ENCODE data around the gene FSTL5. TPM values are rescaled to one million over a fixed set of nuclear protein-coding genes. Genes with fewer than 3 reads are reported as not detected.

FSTL5 gene
- total and polyA plus RNA-seq, 2 experiments from 2014 or later = 0.06 to 0.49 TPM

DNA sequence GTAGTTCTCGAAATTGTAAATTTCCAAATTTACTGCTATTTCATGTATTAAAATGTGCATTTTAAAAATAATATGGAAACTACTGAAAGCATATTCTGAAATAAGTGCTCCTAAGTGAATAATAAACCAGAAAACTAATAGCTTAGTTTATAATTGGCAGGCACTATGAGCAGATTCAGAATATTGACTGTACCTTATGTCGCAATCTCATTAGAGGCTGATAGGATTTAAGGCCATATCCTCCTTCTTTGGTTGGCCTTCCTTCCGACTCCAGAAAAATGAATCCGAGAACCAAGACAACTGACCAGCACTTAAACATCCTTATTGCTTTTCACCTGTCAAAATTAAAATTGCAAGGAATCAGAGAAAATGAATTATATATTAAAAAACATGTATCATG, 52.7 kb downstream of the FSTL5 start:
- no peak overlapping the region for H3K4me3 Mint-ChIP-seq
- ATAC-seq = no peak
- Histone ChIP-seq H3K4me3 (no peak overlapping the region), H3K4me1 (ENCODE audit: insufficient read depth) (peaks cover 42% of the 10 kb centered on the region), H3K79me2 (replicated peaks; ENCODE audit: insufficient read depth) (no peaks in the 10 kb centered on the region), H3K27ac (ENCODE audit: low read depth) (no peak overlapping the region), H4K20me1 (replicated peaks; ENCODE audit: insufficient read depth) (no peaks in the 10 kb centered on the region), H3F3A (replicated peaks; ENCODE audit: low read depth) (no peaks in the 10 kb centered on the region), H3K4me2 (no peak overlapping the region), H3K9me2 (ENCODE audit: insufficient read depth) (no peaks in the 10 kb centered on the region), H3K27me3 (ENCODE audit: insufficient read depth) (no peaks in the 10 kb centered on the region), H3K36me3 (ENCODE audit: insufficient read depth) (no peaks in the 10 kb centered on the region), H2AFZ (no peak overlapping the region)
- H3K27me3 Mint-ChIP-seq (ENCODE audit: insufficient read depth, low read depth, poor library complexity) = peaks cover 2% of the 10 kb centered on the region
- no peak for DNase-seq (ENCODE audit: low spot score)
- no peaks in the 10 kb centered on the region for H3K9me3 Mint-ChIP-seq
- peaks cover 48% of the 10 kb centered on the region for H3K4me1 Mint-ChIP-seq
- H3K27ac Mint-ChIP-seq = no peak overlapping the region
- H3K36me3 Mint-ChIP-seq (ENCODE audit: low read depth) = no peaks in the 10 kb centered on the region
- TF ChIP-seq JUNB (IDR thresholded peaks at IDR 0.05; ENCODE audit: unreplicated experiment) = no peak
- no peak for TF ChIP-seq ZNF114 (CRISPR knock-in tag; IDR thresholded peaks at IDR 0.05)
- no peak for TF ChIP-seq EZH2 (IDR thresholded peaks at IDR 0.05; ENCODE audit: low read depth, unreplicated experiment)
- TF ChIP-seq, protein P1, sequence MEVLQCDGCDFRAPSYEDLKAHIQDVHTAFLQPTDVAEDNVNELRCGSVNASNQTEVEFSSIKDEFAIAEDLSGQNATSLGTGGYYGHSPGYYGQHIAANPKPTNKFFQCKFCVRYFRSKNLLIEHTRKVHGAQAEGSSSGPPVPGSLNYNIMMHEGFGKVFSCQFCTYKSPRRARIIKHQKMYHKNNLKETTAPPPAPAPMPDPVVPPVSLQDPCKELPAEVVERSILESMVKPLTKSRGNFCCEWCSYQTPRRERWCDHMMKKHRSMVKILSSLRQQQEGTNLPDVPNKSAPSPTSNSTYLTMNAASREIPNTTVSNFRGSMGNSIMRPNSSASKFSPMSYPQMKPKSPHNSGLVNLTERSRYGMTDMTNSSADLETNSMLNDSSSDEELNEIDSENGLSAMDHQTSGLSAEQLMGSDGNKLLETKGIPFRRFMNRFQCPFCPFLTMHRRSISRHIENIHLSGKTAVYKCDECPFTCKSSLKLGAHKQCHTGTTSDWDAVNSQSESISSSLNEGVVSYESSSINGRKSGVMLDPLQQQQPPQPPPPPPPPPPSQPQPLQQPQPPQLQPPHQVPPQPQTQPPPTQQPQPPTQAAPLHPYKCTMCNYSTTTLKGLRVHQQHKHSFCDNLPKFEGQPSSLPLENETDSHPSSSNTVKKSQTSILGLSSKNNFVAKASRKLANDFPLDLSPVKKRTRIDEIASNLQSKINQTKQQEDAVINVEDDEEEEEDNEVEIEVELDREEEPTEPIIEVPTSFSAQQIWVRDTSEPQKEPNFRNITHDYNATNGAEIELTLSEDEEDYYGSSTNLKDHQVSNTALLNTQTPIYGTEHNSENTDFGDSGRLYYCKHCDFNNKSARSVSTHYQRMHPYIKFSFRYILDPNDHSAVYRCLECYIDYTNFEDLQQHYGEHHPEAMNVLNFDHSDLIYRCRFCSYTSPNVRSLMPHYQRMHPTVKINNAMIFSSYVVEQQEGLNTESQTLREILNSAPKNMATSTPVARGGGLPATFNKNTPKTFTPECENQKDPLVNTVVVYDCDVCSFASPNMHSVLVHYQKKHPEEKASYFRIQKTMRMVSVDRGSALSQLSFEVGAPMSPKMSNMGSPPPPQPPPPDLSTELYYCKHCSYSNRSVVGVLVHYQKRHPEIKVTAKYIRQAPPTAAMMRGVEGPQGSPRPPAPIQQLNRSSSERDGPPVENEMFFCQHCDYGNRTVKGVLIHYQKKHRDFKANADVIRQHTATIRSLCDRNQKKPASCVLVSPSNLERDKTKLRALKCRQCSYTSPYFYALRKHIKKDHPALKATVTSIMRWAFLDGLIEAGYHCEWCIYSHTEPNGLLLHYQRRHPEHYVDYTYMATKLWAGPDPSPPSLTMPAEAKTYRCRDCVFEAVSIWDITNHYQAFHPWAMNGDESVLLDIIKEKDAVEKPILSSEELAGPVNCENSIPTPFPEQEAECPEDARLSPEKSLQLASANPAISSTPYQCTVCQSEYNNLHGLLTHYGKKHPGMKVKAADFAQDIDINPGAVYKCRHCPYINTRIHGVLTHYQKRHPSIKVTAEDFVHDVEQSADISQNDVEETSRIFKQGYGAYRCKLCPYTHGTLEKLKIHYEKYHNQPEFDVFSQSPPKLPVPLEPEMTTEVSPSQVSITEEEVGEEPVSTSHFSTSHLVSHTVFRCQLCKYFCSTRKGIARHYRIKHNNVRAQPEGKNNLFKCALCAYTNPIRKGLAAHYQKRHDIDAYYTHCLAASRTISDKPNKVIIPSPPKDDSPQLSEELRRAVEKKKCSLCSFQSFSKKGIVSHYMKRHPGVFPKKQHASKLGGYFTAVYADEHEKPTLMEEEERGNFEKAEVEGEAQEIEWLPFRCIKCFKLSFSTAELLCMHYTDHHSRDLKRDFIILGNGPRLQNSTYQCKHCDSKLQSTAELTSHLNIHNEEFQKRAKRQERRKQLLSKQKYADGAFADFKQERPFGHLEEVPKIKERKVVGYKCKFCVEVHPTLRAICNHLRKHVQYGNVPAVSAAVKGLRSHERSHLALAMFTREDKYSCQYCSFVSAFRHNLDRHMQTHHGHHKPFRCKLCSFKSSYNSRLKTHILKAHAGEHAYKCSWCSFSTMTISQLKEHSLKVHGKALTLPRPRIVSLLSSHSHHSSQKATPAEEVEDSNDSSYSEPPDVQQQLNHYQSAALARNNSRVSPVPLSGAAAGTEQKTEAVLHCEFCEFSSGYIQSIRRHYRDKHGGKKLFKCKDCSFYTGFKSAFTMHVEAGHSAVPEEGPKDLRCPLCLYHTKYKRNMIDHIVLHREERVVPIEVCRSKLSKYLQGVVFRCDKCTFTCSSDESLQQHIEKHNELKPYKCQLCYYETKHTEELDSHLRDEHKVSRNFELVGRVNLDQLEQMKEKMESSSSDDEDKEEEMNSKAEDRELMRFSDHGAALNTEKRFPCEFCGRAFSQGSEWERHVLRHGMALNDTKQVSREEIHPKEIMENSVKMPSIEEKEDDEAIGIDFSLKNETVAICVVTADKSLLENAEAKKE (CRISPR knock-in tag; IDR thresholded peaks at IDR 0.05) = no peak
- TF ChIP-seq, protein P2, sequence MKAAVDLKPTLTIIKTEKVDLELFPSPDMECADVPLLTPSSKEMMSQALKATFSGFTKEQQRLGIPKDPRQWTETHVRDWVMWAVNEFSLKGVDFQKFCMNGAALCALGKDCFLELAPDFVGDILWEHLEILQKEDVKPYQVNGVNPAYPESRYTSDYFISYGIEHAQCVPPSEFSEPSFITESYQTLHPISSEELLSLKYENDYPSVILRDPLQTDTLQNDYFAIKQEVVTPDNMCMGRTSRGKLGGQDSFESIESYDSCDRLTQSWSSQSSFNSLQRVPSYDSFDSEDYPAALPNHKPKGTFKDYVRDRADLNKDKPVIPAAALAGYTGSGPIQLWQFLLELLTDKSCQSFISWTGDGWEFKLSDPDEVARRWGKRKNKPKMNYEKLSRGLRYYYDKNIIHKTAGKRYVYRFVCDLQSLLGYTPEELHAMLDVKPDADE (IDR thresholded peaks at IDR 0.05) = no peak
- no peak for TF ChIP-seq ZNF331 (CRISPR knock-in tag; IDR thresholded peaks at IDR 0.05; ENCODE audit: low read depth)
- TF ChIP-seq NANOG (IDR thresholded peaks at IDR 0.05; ENCODE audit: borderline replicate concordance) = no peak
- TF ChIP-seq EZH2phosphoT487 (IDR thresholded peaks at IDR 0.05; ENCODE audit: unreplicated experiment) = no peak
- TF ChIP-seq, protein P3, sequence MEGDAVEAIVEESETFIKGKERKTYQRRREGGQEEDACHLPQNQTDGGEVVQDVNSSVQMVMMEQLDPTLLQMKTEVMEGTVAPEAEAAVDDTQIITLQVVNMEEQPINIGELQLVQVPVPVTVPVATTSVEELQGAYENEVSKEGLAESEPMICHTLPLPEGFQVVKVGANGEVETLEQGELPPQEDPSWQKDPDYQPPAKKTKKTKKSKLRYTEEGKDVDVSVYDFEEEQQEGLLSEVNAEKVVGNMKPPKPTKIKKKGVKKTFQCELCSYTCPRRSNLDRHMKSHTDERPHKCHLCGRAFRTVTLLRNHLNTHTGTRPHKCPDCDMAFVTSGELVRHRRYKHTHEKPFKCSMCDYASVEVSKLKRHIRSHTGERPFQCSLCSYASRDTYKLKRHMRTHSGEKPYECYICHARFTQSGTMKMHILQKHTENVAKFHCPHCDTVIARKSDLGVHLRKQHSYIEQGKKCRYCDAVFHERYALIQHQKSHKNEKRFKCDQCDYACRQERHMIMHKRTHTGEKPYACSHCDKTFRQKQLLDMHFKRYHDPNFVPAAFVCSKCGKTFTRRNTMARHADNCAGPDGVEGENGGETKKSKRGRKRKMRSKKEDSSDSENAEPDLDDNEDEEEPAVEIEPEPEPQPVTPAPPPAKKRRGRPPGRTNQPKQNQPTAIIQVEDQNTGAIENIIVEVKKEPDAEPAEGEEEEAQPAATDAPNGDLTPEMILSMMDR (conservative IDR thresholded peaks at IDR 0.05; ENCODE audit: low read depth in 2 of 2) = no peak
- TF ChIP-seq POLR2AphosphoS5 (IDR thresholded peaks at IDR 0.05; ENCODE audit: low read depth) = no peak
- TF ChIP-seq, protein P4, sequence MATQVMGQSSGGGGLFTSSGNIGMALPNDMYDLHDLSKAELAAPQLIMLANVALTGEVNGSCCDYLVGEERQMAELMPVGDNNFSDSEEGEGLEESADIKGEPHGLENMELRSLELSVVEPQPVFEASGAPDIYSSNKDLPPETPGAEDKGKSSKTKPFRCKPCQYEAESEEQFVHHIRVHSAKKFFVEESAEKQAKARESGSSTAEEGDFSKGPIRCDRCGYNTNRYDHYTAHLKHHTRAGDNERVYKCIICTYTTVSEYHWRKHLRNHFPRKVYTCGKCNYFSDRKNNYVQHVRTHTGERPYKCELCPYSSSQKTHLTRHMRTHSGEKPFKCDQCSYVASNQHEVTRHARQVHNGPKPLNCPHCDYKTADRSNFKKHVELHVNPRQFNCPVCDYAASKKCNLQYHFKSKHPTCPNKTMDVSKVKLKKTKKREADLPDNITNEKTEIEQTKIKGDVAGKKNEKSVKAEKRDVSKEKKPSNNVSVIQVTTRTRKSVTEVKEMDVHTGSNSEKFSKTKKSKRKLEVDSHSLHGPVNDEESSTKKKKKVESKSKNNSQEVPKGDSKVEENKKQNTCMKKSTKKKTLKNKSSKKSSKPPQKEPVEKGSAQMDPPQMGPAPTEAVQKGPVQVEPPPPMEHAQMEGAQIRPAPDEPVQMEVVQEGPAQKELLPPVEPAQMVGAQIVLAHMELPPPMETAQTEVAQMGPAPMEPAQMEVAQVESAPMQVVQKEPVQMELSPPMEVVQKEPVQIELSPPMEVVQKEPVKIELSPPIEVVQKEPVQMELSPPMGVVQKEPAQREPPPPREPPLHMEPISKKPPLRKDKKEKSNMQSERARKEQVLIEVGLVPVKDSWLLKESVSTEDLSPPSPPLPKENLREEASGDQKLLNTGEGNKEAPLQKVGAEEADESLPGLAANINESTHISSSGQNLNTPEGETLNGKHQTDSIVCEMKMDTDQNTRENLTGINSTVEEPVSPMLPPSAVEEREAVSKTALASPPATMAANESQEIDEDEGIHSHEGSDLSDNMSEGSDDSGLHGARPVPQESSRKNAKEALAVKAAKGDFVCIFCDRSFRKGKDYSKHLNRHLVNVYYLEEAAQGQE (IDR thresholded peaks at IDR 0.05; ENCODE audit: unreplicated experiment) = no peak
- TF ChIP-seq STAT1 (IDR thresholded peaks at IDR 0.05; ENCODE audit: unreplicated experiment) = no peak
- TF ChIP-seq CREB1 (CRISPR knock-in tag; IDR thresholded peaks at IDR 0.05; ENCODE audit: low read depth) = no peak
